Large intestine (tissue), 12 donors: Measurements from ENCODE around the gene CRYM. TPM values are rescaled to one million over a fixed set of nuclear protein-coding genes. Genes with fewer than 3 reads are reported as not detected.
"Not testable (repeated sequence)": the region's sequence is repeated elsewhere in the genome, so short reads cannot be mapped to it uniquely, and the experiment has no call there.

Experiments used
- DNase-seq, 2 donors: peaks; one replicate each; pipeline versions ENCODE4 v3.0.0 to v3.0.0-alpha.2; 2013
- H3K27ac ChIP-seq: one replicate; pipeline ENCODE4 v1.5.1; 2013; ENCODE audit warnings: low read length
- H3K27me3 ChIP-seq: 2 replicates; pipeline ENCODE4 v1.6.1; 2013; ENCODE audit warnings: low read length; ENCODE audit not compliant: control insufficient read depth, insufficient read depth
- H3K36me3 ChIP-seq: 2 replicates; pipeline ENCODE4 v1.6.1; 2013; ENCODE audit warnings: low read length; ENCODE audit not compliant: control insufficient read depth, insufficient read depth
- H3K4me1 ChIP-seq: one replicate; pipeline ENCODE4 v1.6.1; 2013; ENCODE audit warnings: low read length; ENCODE audit not compliant: control insufficient read depth, insufficient read depth
- H3K4me3 ChIP-seq: one replicate; pipeline ENCODE4 v1.5.1; 2013; ENCODE audit warnings: low read length
- H3K9me3 ChIP-seq: one replicate; pipeline ENCODE4 v1.6.1; 2013; ENCODE audit warnings: mild to moderate bottlenecking, low read depth, low read length, moderate library complexity; ENCODE audit not compliant: control insufficient read depth
- WGBS: methylation state at CpG from one replicate; pipeline ENCODE4 v1.1.5; 2013; ENCODE audit warnings: low lambda C conversion rate; ENCODE audit not compliant: insufficient coverage; 5-methylcytosine and 5-hydroxymethylcytosine counted together
- long read RNA-seq, 11 donors: transcript quantifications; one replicate each; lab custom pipeline, GENCODE V29; 2026
- polyA plus RNA-seq: library from polyadenylated mRNA; unstranded; fragments of 120-200 nt; gene quantifications from one replicate; pipeline ENCODE4 v1.2.1, GENCODE V29; 2013

CRYM gene
- polyA plus RNA-seq = 4.0 TPM
- long read RNA-seq, donor 1 = 0 reads
- long read RNA-seq, donor 2 = 0 reads
- long read RNA-seq, donor 3 = 0 reads
- long read RNA-seq, donor 4, partial matches to known transcripts = 8 of 8 reads
- long read RNA-seq, donor 4, other reads (novel, unspliced or antisense) = 0 of 8 reads
- long read RNA-seq, donor 5, partial matches to known transcripts = 5 of 5 reads
- long read RNA-seq, donor 5, other reads (novel, unspliced or antisense) = 0 of 5 reads
- long read RNA-seq, donor 6, partial matches to known transcripts = 27 of 28 reads
- long read RNA-seq, donor 6, other reads (novel, unspliced or antisense) = 0 of 28 reads
- long read RNA-seq, donor 7 = 0 reads
- long read RNA-seq, donor 8, partial matches to known transcripts = 14 of 14 reads
- long read RNA-seq, donor 8, other reads (novel, unspliced or antisense) = 0 of 14 reads
- long read RNA-seq, donor 9 = 0 reads
- long read RNA-seq, donor 10, partial matches to known transcripts = 9 of 9 reads
- long read RNA-seq, donor 10, other reads (novel, unspliced or antisense) = 0 of 9 reads
- long read RNA-seq, donor 11 = 0 reads

- no peaks in the 10 kb centered on the region for H3K4me1 ChIP-seq
- no peaks in the 10 kb centered on the region for H3K36me3 ChIP-seq
- H3K4me3 ChIP-seq = peak within 1 kb of the TSS; percentile 59
- H3K9me3 ChIP-seq = no peaks in the 10 kb centered on the region
- peaks cover 11% of the 10 kb centered on the region for H3K27me3 ChIP-seq
- peak; percentile 42 to 76 for DNase-seq
- H3K27ac ChIP-seq = peak within 1 kb of the TSS; percentile 16
- WGBS = 7% methylated on average over 3 of the region's 46 CpGs
Measured at GRCh38 chr16:21277927-21278706, at the start of gene CRYM. Gene CRYM, minus strand, starts transcription at chr16:21278290. Its CDS starts 39 bp downstream, at chr16:21278251.

DNA sequence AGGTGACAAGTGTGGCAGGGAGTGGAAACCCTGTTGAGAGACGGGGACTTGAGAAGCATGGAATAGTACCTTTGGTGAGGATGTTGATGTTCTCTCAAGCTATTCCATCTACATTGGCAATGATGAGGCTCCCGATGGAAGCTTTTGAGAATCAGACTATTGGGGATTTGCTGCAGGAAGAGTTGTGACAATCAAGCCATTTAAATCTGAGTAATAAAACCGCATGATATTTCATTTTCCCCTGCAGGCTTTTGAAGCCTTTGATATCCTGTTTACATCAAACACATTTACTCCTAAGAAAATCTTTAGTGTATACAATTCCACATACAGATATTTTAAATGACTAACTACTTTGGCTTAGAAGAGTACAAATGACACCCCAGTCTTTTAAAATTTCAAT, 49.0 kb upstream of the CRYM start:
- H3K9me3 ChIP-seq = no peaks in the 10 kb centered on the region
- no peak overlapping the region for H3K4me3 ChIP-seq
- no peaks in the 10 kb centered on the region for H3K27me3 ChIP-seq
- no peak for DNase-seq
- WGBS = 100% methylated on average over 2 of the region's 3 CpGs
- no peaks in the 10 kb centered on the region for H3K4me1 ChIP-seq
- no peaks in the 10 kb centered on the region for H3K36me3 ChIP-seq
- no peak overlapping the region for H3K27ac ChIP-seq

DNA sequence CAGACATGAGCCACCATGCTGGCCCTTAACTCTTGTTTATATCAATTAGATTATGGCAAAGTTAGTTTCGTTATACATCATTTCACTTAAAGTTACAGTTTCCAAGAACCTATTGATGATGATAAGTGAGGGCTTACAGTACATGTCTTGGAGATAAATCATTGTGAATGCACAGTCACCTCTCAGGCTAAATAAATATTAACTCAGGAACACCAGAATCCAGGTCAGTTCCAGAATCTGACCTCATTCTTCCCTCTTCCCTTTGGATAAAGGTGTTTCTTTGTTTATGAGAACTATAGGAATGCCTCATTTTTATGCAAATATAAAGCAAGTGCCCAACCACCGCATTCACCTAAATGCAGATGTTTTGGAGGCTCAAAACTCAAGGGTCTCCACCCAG, 48.4 kb upstream of the CRYM start:
- no peaks in the 10 kb centered on the region for H3K36me3 ChIP-seq
- WGBS = 71% methylated on average over 1 of the region's 2 CpGs
- no peak for DNase-seq

GRCh38 chr16:21324267-21324666, 46.2 kb upstream of the CRYM start:
- Histone ChIP-seq H3K4me3 (no peak overlapping the region), H3K27ac (no peak overlapping the region), H3K36me3 (no peaks in the 10 kb centered on the region), H3K9me3 (no peaks in the 10 kb centered on the region), H3K4me1 (no peaks in the 10 kb centered on the region), H3K27me3 (no peaks in the 10 kb centered on the region)
- DNase-seq = no peak
- no CpG with 5 or more reads among the region's 4 CpGs for WGBS

More for the DNA sequence above, 48.4 kb upstream of the CRYM start:
- no peak overlapping the region for H3K27ac ChIP-seq
- H3K4me3 ChIP-seq = no peak overlapping the region
- H3K4me1 ChIP-seq = no peaks in the 10 kb centered on the region
- H3K9me3 ChIP-seq = no peaks in the 10 kb centered on the region
- no peaks in the 10 kb centered on the region for H3K27me3 ChIP-seq

GRCh38 chr16:21322251-21322650, 44.2 kb upstream of the CRYM start:
- not testable (repeated sequence) for H3K4me1 ChIP-seq, H3K36me3 ChIP-seq, H3K27me3 ChIP-seq, DNase-seq, H3K9me3 ChIP-seq, H3K4me3 ChIP-seq, H3K27ac ChIP-seq
- WGBS = no CpG with 5 or more reads among the region's 2 CpGs

DNA sequence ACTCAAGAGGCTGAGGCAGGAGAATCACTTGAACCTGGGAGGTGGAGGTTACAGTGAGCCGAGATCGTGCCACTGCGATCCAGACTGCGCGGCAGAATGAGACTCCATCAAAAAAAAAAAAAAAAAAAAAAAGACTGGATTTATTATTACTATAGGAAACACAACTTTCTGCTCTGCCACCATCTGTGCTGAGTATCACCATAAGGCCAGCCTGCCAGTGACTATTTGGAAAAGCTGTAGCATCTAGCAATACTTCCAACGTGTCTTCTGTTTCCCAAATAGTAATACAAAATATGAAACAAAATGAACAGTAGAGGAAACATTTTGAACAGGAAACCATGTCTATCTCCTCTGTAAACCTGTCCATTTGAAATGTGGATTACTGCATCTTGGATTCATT, 43.6 kb upstream of the CRYM start:
- H3K27me3 ChIP-seq = no peaks in the 10 kb centered on the region
- no peak overlapping the region for H3K27ac ChIP-seq
- no CpG with 5 or more reads among the region's 6 CpGs for WGBS
- no peaks in the 10 kb centered on the region for H3K4me1 ChIP-seq
- H3K36me3 ChIP-seq = no peaks in the 10 kb centered on the region
- no peak overlapping the region for H3K4me3 ChIP-seq
- DNase-seq = no peak
- H3K9me3 ChIP-seq = no peaks in the 10 kb centered on the region

DNA sequence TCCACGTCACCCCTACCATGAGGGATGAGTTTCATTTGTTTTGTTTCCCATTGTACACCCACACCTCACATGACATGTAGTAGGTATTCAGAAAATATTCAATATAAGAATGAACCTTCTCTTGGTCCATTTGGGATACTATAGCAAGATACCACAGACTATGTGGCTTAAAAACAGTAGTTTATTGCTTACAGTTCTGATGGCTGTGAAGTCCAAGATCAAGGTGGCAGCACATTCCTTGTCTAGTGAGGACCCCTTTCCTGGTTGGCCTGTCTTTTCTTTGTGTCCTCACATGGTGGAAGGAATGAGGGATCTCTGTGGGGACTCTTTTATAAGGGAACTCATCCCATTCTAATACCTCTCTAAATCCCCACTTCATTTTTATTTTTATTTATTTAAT, 36.2 kb upstream of the CRYM start:
- no peaks in the 10 kb centered on the region for H3K36me3 ChIP-seq
- peaks cover 5% of the 10 kb centered on the region for H3K9me3 ChIP-seq
- no peak overlapping the region for H3K27ac ChIP-seq
- no peak overlapping the region for H3K4me3 ChIP-seq
- no peak for DNase-seq
- WGBS = no CpG with 5 or more reads among the region's 1 CpG
- H3K27me3 ChIP-seq = no peaks in the 10 kb centered on the region
- no peaks in the 10 kb centered on the region for H3K4me1 ChIP-seq

DNA sequence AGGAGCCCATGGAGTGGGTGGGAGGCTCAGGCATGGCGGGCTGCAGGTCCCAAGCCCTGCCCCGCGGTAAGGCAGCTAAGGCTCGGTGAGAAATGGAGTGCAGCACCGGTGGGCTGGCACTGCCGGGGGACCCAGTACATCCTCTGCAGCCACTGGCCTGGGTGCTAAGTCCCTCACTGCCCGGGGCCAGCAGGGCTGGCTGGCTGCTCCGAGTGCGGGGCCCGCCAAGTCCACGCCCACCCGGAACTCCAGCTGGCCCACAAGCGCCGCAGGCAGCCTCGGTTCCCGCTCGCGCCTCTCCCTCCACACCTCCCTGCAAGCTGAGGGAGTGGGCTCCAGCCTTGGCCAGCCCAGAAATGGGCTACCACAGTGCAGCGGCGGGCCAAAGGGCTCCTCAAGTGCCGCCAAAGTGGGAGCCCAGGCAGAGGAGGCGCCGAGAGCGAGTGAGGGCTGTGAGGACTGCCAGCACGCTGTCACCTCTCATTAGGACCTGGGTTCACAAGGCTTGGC, 34.8 kb upstream of the CRYM start:
- H3K27me3 ChIP-seq, H3K4me1 ChIP-seq, H3K36me3 ChIP-seq, H3K4me3 ChIP-seq, DNase-seq, H3K27ac ChIP-seq, H3K9me3 ChIP-seq: not testable (repeated sequence)
- no CpG with 5 or more reads among the region's 25 CpGs for WGBS

GRCh38 chr16:21312046-21312445, 34.0 kb upstream of the CRYM start:
- DNase-seq, H3K27ac ChIP-seq, H3K36me3 ChIP-seq, H3K4me3 ChIP-seq, H3K27me3 ChIP-seq, H3K4me1 ChIP-seq, H3K9me3 ChIP-seq: not testable (repeated sequence)
- no CpG with 5 or more reads among the region's 18 CpGs for WGBS

GRCh38 chr16:21306712-21307111, 28.6 kb upstream of the CRYM start:
- WGBS = 100% methylated on average over 3 of the region's 5 CpGs
- H3K27ac ChIP-seq, H3K9me3 ChIP-seq, H3K4me3 ChIP-seq, DNase-seq, H3K36me3 ChIP-seq, H3K27me3 ChIP-seq, H3K4me1 ChIP-seq: not testable (repeated sequence)
